Measurements from ENCODE around the gene DNLZ.

The DNLZ gene

DNA sequence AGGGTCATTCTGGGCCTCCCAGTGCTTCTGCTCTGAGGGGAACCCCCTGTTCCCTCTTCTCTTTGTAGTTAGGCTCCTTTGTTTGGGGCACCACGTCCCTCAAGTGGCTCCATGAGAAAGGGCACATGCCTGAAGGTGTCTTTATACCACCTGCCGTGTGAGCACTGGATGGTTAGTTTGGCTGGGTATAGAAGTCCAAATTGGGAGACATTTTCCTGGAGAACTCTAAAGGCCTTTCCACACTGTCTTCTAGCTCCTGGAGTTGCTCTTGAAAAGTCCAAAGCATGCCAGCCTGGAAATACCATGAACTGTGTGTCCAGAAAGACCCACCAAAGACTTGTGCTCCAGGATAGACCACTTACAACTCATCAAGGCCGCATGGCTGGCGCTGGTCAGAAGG is 48.6 kb downstream of the DNLZ start:
- DNase-seq, result no peak

DNA sequence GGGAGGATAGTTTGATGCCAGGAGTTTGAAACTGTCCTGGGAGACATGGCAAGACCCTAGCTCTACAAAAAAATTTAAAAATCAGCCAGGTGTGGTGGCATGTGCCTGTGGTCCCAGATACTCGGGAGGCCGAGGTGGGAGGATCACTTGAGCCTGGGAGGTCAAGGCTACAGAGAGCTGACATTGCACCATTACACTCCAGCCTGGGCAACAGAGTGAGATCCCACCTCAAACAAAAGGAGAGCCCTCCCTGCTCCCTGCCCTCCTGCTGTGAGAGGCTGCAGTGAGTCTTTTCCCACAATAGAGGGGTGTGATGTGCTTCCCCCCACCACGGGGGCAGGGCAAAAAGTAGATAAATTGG is 49.5 kb downstream of the DNLZ start:
- no peak for DNase-seq

DNA sequence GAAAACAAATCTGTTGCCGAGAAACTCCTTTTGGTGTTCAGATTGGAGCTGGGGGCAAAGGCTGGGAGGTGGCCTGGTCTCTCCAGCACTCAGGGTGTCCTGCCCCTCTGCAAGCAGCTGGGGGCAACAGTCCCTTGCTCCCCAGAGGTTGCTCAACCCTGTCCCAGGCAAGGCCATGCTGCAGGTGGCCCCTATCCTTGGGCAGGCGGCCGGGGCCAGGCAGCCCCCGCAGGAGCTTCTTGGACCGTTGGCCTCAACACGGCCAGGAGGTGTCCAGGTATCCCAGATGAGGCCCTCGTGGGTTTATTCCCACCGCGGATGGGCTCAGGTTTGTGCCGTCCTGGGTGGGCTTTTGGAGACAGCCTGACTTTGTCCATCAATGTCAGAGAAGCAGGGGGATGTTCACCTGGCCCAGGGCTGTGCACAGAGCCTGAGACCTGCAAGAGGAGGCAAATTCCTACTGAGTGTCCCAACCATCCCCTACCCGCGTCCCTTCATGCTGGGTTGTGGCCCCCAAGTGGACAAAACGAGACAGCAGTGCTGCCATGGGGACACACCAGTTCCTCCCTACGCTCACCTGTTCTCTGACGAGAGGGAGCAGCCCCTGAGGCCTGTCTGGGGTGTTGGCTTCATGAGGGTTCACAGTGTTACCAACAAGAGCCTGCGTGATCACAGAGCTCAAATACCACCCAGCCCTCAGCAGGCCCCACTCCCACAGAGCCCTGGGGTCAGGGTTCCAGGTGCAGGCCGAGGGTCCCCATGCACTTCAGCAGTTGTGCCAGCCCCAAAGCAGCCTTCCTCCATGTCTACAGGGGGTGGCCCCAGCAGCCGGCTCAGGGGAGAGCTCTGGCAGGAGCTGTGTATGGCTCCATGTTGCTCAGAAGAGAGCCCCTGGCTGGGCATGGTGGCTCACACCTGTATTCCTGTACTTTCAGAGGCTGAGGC is 50.2 kb downstream of the DNLZ start:
- DNase-seq, result no peak

DNA sequence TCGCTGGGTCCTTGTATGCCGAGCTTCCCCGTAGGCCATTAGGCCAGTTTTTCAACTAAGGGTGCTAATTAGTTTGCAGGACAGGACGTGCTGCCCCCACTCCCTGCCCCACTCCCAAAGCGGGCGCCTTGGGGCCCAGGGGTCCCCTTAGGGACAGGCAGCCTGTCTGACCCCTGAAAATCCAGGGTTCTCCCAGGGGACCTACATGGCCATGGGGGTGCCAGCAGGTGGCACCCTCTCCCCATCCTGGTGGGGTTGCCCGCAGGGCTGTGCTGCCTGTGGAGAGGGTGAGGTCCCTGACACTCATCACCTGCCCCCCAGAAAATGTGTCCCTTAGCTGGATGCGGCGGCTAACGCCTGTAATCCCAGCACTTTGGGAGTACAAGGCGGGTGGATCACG is 51.1 kb downstream of the DNLZ start:
- DNase-seq, result no peak

DNA sequence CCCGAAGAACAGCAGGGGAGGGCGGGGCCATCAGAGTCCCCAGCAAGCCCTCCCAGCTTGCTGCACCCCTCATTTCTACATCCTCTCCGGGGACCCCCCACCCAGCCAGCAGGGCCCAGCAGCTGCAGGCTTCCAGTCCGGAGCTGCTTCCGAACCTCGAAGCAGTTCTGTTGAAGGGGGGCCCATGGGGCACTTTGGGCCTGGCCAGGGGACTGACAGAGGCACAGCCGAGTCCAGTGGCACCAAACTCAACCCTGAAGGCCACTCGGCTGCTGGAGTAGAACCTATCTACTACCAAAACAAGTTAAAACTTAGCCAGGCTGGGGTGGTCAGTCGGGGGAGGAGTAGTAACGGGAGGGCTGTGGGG is 51.6 kb downstream of the DNLZ start:
- no peak for DNase-seq

DNA sequence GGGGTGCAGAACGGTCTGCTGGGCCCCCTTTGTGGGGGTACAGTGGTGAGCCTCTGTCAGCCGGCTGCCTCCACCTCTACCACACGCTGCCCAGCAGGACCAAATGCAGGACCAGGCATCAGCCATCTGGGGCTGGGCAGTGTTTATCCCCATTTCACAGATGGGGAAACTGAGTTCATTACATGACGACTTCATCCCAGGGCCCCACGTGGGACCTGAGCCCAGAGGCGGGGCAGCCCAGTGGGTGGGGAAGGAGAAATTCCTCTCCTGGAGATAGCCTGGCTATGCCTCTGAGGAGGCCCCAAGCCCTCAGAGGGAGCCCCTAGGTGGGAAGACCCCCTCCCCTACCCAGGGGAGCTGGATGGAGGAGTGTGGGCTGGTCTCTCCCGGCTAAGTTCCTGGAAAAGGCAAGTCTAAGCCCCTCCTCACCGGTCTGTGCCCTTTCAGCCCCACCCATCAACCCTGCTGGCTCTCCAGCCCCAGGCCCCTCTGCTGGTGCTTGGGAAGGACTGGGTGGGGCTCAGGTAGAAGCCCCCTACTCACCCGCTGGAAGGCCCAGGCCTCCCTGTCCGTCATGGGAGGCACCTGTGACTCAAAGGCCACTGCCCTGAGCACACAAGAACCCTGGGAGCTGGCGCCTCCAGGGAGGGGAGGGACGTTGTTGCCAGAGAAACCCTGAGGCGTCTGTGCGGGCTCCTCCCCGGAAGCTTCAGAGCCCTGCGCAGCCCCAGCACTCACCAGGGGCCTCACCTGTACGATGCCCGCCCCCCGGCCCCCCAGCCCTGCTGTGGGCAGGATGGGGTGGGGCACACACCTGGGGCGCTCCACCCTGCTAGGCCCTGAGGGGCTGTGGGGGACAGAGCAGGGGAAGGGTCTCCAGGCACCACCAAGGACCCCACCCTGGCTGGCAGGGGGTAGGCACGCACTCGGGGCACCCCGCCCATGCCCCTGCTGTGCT is 52.2 kb downstream of the DNLZ start:
- DNase-seq, result no peak

DNA sequence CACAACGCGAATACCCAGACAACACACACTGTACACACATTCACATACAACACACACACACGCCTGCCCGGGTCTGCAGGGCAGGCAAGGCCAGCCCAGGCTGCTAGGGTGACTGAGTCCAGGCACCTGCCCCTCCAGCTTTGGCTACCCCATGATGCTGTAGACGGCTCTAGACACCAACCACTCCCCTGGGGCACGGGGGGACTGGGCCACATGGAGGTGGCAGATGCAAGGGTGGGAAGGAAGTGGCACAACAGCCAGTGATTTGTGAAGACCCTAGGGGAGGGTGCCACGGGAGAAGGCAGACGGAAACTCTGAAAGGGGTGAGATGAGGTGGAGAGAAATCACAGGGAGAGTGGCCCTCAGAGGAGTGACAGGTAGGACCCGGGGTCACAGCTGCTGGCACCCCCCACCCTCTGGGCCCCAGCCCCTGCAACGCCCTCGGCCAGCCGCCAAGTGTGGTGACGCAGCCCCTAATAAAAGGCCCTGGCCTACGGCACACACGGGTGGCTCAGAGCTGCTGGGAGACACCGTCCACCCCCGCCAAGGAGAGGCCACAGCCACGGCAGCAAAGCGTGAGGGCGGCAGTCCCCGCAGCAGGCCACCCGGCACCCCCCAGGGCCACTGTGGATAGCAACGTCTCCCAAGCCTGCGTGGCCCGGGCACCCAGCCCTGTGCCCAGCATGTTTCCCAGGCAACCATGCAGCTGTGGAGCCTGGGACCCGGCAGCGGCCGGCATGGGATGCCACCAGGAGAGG is 53.1 kb downstream of the DNLZ start:
- DNase-seq, result no peak

DNA sequence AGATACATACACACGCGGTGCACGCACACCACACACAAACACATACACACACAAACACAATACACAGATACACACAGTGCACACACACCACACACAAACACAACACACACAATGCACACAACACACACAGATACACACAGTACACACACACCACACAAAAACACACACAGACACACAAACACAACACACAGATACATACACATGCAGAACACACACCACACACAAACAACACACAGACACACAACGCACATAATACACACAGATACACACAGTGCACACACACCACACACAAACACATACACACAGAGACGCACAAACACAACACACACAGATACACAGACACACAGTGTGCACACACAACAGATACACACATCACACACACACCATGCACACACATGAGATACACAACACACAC is 53.7 kb downstream of the DNLZ start:
- no peak for DNase-seq

All from DMS 273 treated with DMSO at 0.1 percent for 48 hours (cell line).